HG03103 (cell line): ENCODE data around the gene SEZ6.

Experiments used
- ATAC-seq: cut with Tn5 transposase; IDR thresholded peaks from one replicate; pipeline ENCODE4 v1.9.1; 2021; ENCODE audit warnings: low read depth; ENCODE audit not compliant: unreplicated experiment

SEZ6 gene

GRCh38 chr17:28958820-28959455, 46.9 kb downstream of the SEZ6 start:
- no peak for ATAC-seq

GRCh38 chr17:28957992-28958355, 47.9 kb downstream of the SEZ6 start:
- no peak for ATAC-seq

- no peak for ATAC-seq
These were observed 48.4 kb downstream of the SEZ6 start for GRCh38 chr17:28957277-28957991.

GRCh38 chr17:28956861-28957260, 49.0 kb downstream of the SEZ6 start:
- ATAC-seq, result no peak

GRCh38 chr17:28956112-28956511, 49.7 kb downstream of the SEZ6 start:
- ATAC-seq, result no peak

GRCh38 chr17:28955408-28955807, 50.4 kb downstream of the SEZ6 start:
- ATAC-seq, result no peak

GRCh38 chr17:28954886-28955285, 50.9 kb downstream of the SEZ6 start:
- no peak for ATAC-seq

- ATAC-seq, result no peak
These were observed 52.3 kb downstream of the SEZ6 start for GRCh38 chr17:28953444-28954118.

GRCh38 chr17:28951991-28952975, 53.5 kb downstream of the SEZ6 start:
- ATAC-seq, result peak; percentile 45

GRCh38 chr17:28951428-28951990, 54.3 kb downstream of the SEZ6 start, which contains the start of gene PHF12:
Gene PHF12 (minus strand): TSS chr17:28951518. CDS start chr17:28950960, 558 bp downstream.
- peak; percentile 47 for ATAC-seq

- no peak for ATAC-seq
These were observed 54.9 kb downstream of the SEZ6 start for GRCh38 chr17:28950752-28951427.

GRCh38 chr17:28950017-28950751, 55.6 kb downstream of the SEZ6 start:
- no peak for ATAC-seq

- no peak for ATAC-seq
These were observed 56.4 kb downstream of the SEZ6 start for GRCh38 chr17:28949185-28950016.

- ATAC-seq, result no peak
These were observed 57.0 kb downstream of the SEZ6 start for GRCh38 chr17:28948873-28949184.

- no peak for ATAC-seq
These were observed 57.5 kb downstream of the SEZ6 start for GRCh38 chr17:28948342-28948741.

GRCh38 chr17:28947639-28948038, 58.2 kb downstream of the SEZ6 start:
- ATAC-seq, result no peak

GRCh38 chr17:28946239-28946638, 59.6 kb downstream of the SEZ6 start:
- no peak for ATAC-seq
